Effector CD4-positive, alpha-beta T cell (primary cell): Measurements from ENCODE around the gene CLEC5A. TPM values are rescaled to one million over a fixed set of nuclear protein-coding genes. Genes with fewer than 3 reads are reported as not detected.
A peak's percentile ranks its signal among the peaks of the same experiment; 100 is the strongest.
"Not testable (repeated sequence)": the region's sequence is repeated elsewhere in the genome, so short reads cannot be mapped to it uniquely, and the experiment has no call there.

ENCODE experiments used
- DNase-seq: peaks from one replicate; pipeline ENCODE4 v3.0.0-alpha.2; 2020
- total RNA-seq: gene quantifications from one replicate; lab custom pipeline; 2026; lab: John Stamatoyannopoulos, UW

CLEC5A gene
- not detected for total RNA-seq

GRCh38 chr7:141946796-141947195, at the start of gene CLEC5A:
CLEC5A (minus strand) TSS chr7:141946974; CDS start chr7:141946292, 682 bp downstream.
- DNase-seq: no peak

- DNase-seq: no peak
Observed at GRCh38 chr7:141993354-141993753, 46.6 kb upstream of the CLEC5A start.

GRCh38 chr7:141992688-141993087, 45.9 kb upstream of the CLEC5A start:
- DNase-seq: no peak

GRCh38 chr7:141992156-141992555, 45.4 kb upstream of the CLEC5A start:
- no peak for DNase-seq

- no peak for DNase-seq
Observed at GRCh38 chr7:141991140-141991539, 44.4 kb upstream of the CLEC5A start.

- DNase-seq: no peak
Observed at GRCh38 chr7:141990011-141990725, 43.4 kb upstream of the CLEC5A start.

- DNase-seq: not testable (repeated sequence)
Observed at GRCh38 chr7:141987803-141988202, 41.0 kb upstream of the CLEC5A start.

- no peak for DNase-seq
Observed at GRCh38 chr7:141986923-141987322, 40.1 kb upstream of the CLEC5A start.

- DNase-seq: not testable (repeated sequence)
Observed at GRCh38 chr7:141985926-141986325, 39.2 kb upstream of the CLEC5A start.

GRCh38 chr7:141979568-141979967, 32.8 kb upstream of the CLEC5A start:
- no peak for DNase-seq

GRCh38 chr7:141978351-141978750, 31.6 kb upstream of the CLEC5A start:
- no peak for DNase-seq

GRCh38 chr7:141976524-141977245, 29.9 kb upstream of the CLEC5A start:
- DNase-seq: no peak

- DNase-seq: peak; percentile 37
Observed at GRCh38 chr7:141975806-141976523, 29.2 kb upstream of the CLEC5A start.

GRCh38 chr7:141974831-141975230, 28.1 kb upstream of the CLEC5A start:
- DNase-seq: no peak

GRCh38 chr7:141973673-141974072, 26.9 kb upstream of the CLEC5A start, which contains the start of gene TAS2R38:
TAS2R38 (minus strand) TSS chr7:141973773; CDS start chr7:141973689, 84 bp downstream.
- DNase-seq: no peak

GRCh38 chr7:141960687-141961422, 14.1 kb upstream of the CLEC5A start:
- no peak for DNase-seq

GRCh38 chr7:141956084-141956483, 9.3 kb upstream of the CLEC5A start:
- DNase-seq: no peak

GRCh38 chr7:141954334-141954733, 7.6 kb upstream of the CLEC5A start:
- DNase-seq: no peak

GRCh38 chr7:141952461-141952860, 5.7 kb upstream of the CLEC5A start:
- no peak for DNase-seq

GRCh38 chr7:141950806-141951205, 4.0 kb upstream of the CLEC5A start:
- DNase-seq: no peak

GRCh38 chr7:141949911-141950310, 3.1 kb upstream of the CLEC5A start:
- DNase-seq: no peak

- DNase-seq: no peak
Observed at GRCh38 chr7:141949451-141949850, 2.7 kb upstream of the CLEC5A start.

- no peak for DNase-seq
Observed at GRCh38 chr7:141949021-141949420, 2.2 kb upstream of the CLEC5A start.
